ENCODE measurements around the gene GRM5.

The GRM5 gene

GRCh38 chr11:88552379-88553062, 513.3 kb downstream of the GRM5 start:
- H3K27me3 ChIP-seq (ENCODE audit: insufficient read depth, low read length) = no peaks in the 10 kb centered on the region
- peak; percentile 84 for TF ChIP-seq CTCF (IDR thresholded peaks at IDR 0.05; ENCODE audit: low read length)
- TF ChIP-seq EZH2 (IDR thresholded peaks at IDR 0.05; ENCODE audit: borderline replicate concordance, low read length) = no peak
- no peak overlapping the region for H3K27ac ChIP-seq (ENCODE audit: low read depth, low read length, poor library complexity, severe bottlenecking)
- H3K9me3 ChIP-seq (ENCODE audit: low read length) = no peaks in the 10 kb centered on the region
- H3K4me1 ChIP-seq (ENCODE audit: insufficient read depth, low read length, severe bottlenecking) = no peaks in the 10 kb centered on the region
- H3K79me2 ChIP-seq (ENCODE audit: insufficient read depth, low read length) = no peaks in the 10 kb centered on the region
- H3F3A ChIP-seq (ENCODE audit: insufficient read depth, low read length) = no peaks in the 10 kb centered on the region
- H4K20me1 ChIP-seq (ENCODE audit: insufficient read depth, low read length) = no peaks in the 10 kb centered on the region
- H3K4me3 ChIP-seq (ENCODE audit: low read depth, low read length, poor library complexity, severe bottlenecking) = no peak overlapping the region
- H3K9me2 ChIP-seq (ENCODE audit: low read depth, low read length) = no peaks in the 10 kb centered on the region
- no peak overlapping the region for H3K4me2 ChIP-seq (ENCODE audit: low read length)
- H2AFZ ChIP-seq (ENCODE audit: low read length) = no peak overlapping the region
- H3K36me3 ChIP-seq (ENCODE audit: insufficient read depth, low read length) = no peaks in the 10 kb centered on the region
- H3K9ac ChIP-seq (ENCODE audit: low read length) = no peak overlapping the region

- no peaks in the 10 kb centered on the region for H4K20me1 ChIP-seq (ENCODE audit: insufficient read depth, low read length)
- no peaks in the 10 kb centered on the region for H3K36me3 ChIP-seq (ENCODE audit: insufficient read depth, low read length)
- no peak overlapping the region for H2AFZ ChIP-seq (ENCODE audit: low read length)
- no peaks in the 10 kb centered on the region for H3K4me1 ChIP-seq (ENCODE audit: insufficient read depth, low read length, severe bottlenecking)
- H3K4me3 ChIP-seq (ENCODE audit: low read depth, low read length, poor library complexity, severe bottlenecking) = no peak overlapping the region
- no peaks in the 10 kb centered on the region for H3K27me3 ChIP-seq (ENCODE audit: insufficient read depth, low read length)
- no peak overlapping the region for H3K9ac ChIP-seq (ENCODE audit: low read length)
- no peaks in the 10 kb centered on the region for H3K79me2 ChIP-seq (ENCODE audit: insufficient read depth, low read length)
- no peaks in the 10 kb centered on the region for H3K9me2 ChIP-seq (ENCODE audit: low read depth, low read length)
- TF ChIP-seq CTCF (IDR thresholded peaks at IDR 0.05; ENCODE audit: low read length) (no peak), EZH2 (IDR thresholded peaks at IDR 0.05; ENCODE audit: borderline replicate concordance, low read length) (no peak)
- no peak overlapping the region for H3K27ac ChIP-seq (ENCODE audit: low read depth, low read length, poor library complexity, severe bottlenecking)
- no peak overlapping the region for H3K4me2 ChIP-seq (ENCODE audit: low read length)
- H3K9me3 ChIP-seq (ENCODE audit: low read length) = no peaks in the 10 kb centered on the region
- H3F3A ChIP-seq (ENCODE audit: insufficient read depth, low read length) = no peaks in the 10 kb centered on the region
Observed at GRCh38 chr11:88544656-88545280, 521.0 kb downstream of the GRM5 start.

GRCh38 chr11:88543902-88544655, 521.7 kb downstream of the GRM5 start:
- H3K79me2 ChIP-seq (ENCODE audit: insufficient read depth, low read length) = no peaks in the 10 kb centered on the region
- H3K9me3 ChIP-seq (ENCODE audit: low read length) = no peaks in the 10 kb centered on the region
- H4K20me1 ChIP-seq (ENCODE audit: insufficient read depth, low read length) = no peaks in the 10 kb centered on the region
- no peak overlapping the region for H2AFZ ChIP-seq (ENCODE audit: low read length)
- H3K9me2 ChIP-seq (ENCODE audit: low read depth, low read length) = no peaks in the 10 kb centered on the region
- no peaks in the 10 kb centered on the region for H3F3A ChIP-seq (ENCODE audit: insufficient read depth, low read length)
- no peaks in the 10 kb centered on the region for H3K27me3 ChIP-seq (ENCODE audit: insufficient read depth, low read length)
- H3K36me3 ChIP-seq (ENCODE audit: insufficient read depth, low read length) = no peaks in the 10 kb centered on the region
- H3K4me3 ChIP-seq (ENCODE audit: low read depth, low read length, poor library complexity, severe bottlenecking) = no peak overlapping the region
- no peaks in the 10 kb centered on the region for H3K4me1 ChIP-seq (ENCODE audit: insufficient read depth, low read length, severe bottlenecking)
- no peak overlapping the region for H3K27ac ChIP-seq (ENCODE audit: low read depth, low read length, poor library complexity, severe bottlenecking)
- peak; percentile 95 for TF ChIP-seq CTCF (IDR thresholded peaks at IDR 0.05; ENCODE audit: low read length)
- no peak for TF ChIP-seq EZH2 (IDR thresholded peaks at IDR 0.05; ENCODE audit: borderline replicate concordance, low read length)
- no peak overlapping the region; the same call in 1 of the 2 replicates for H3K4me2 ChIP-seq (ENCODE audit: low read length)
- no peak overlapping the region for H3K9ac ChIP-seq (ENCODE audit: low read length)
